Left cardiac atrium (tissue), 2 donors: ENCODE results near the gene GAST. TPM values are rescaled to one million over a fixed set of nuclear protein-coding genes. Genes with fewer than 3 reads are reported as not detected.

Source experiments
- total RNA-seq, 2 donors: library from RNA; stranded (reverse); fragmentation: NEBNext Ultra II Directional; extraction: Animal tissue kit (Norgen Biotek cat#: 25700); gene quantifications; one replicate each; pipeline ENCODE4 v1.2.1, GENCODE V29; 2021
- donor health status: DM: no; HTN: yes; CAD: no; lungs with severe emphysema.
- donor health status: DM: yes; HTN: yes; CAD: no.

The GAST gene
- total RNA-seq, 2 donors from 2014 or later: not detected

Other genes with a start within 250 kb of the GAST start
- gene KRT32, start 244.9 kb upstream of the GAST start, total RNA-seq: not detected
- not detected for gene KRT35, start 231.2 kb upstream of the GAST start, total RNA-seq
- not detected for gene KRT36, start 222.4 kb upstream of the GAST start, total RNA-seq
- gene KRT13, start 206.7 kb upstream of the GAST start, total RNA-seq: not detected
- gene KRT15, start 193.4 kb upstream of the GAST start, total RNA-seq: under 1 TPM; 0.24 to 0.37 TPM
- 10 to 100 TPM; 13.7 to 21.0 TPM for gene KRT19, start 184.0 kb upstream of the GAST start, total RNA-seq
- not detected for gene KRT9, start 140.3 kb upstream of the GAST start, total RNA-seq
- gene KRT14, start 125.4 kb upstream of the GAST start, total RNA-seq: under 1 TPM; 0.41 to 0.58 TPM
- gene KRT16, start 99.6 kb upstream of the GAST start, total RNA-seq: 1 to 10 TPM in 1 of 2 donors, under 1 TPM in 1; 0.44 to 1.1 TPM
- gene KRT17, start 87.8 kb upstream of the GAST start, total RNA-seq: not detected
- 1,000 to 10,000 TPM in 1 of 2 donors, 100 to 1,000 TPM in 1; 883 to 1,102 TPM for gene EIF1, start 23.4 kb upstream of the GAST start, total RNA-seq
- not detected for gene HAP1, start 22.3 kb downstream of the GAST start, total RNA-seq
- gene JUP, start 74.4 kb downstream of the GAST start, total RNA-seq: 100 to 1,000 TPM; 117 to 139 TPM
- 10 to 100 TPM; 12.0 to 13.8 TPM for gene P3H4, start 99.6 kb downstream of the GAST start, total RNA-seq
- gene FKBP10, start 100.7 kb downstream of the GAST start, total RNA-seq: 10 to 100 TPM; 33.0 to 47.3 TPM
- 10 to 100 TPM; 27.8 to 42.1 TPM for gene NT5C3B, start 123.9 kb downstream of the GAST start, total RNA-seq
- gene KLHL10, start 125.5 kb downstream of the GAST start, total RNA-seq: under 1 TPM; 0.18 to 0.32 TPM
- 1 to 10 TPM; 4.7 to 6.1 TPM for gene KLHL11, start 153.1 kb downstream of the GAST start, total RNA-seq
- 10 to 100 TPM; 58.7 to 72.2 TPM for gene ACLY, start 206.6 kb downstream of the GAST start, total RNA-seq
- gene ODAD4, start 218.3 kb downstream of the GAST start, total RNA-seq: 1 to 10 TPM; 1.0 to 1.3 TPM